OCI-LY1 (cell line): Measurements from ENCODE around the gene ITIH3.
A peak's percentile ranks its signal among the peaks of the same experiment; 100 is the strongest.

Experiments
- H2AFZ ChIP-seq: fragments of 200-600 bp; sonication (generic), shearing (Covaris generic); 2 replicates; pipeline ENCODE4 v1.6.0; 2014; ENCODE audit warnings: antibody characterized with exemption, mild to moderate bottlenecking, low read length
- H3F3A ChIP-seq: fragments of 200-600 bp; sonication (generic), shearing (Covaris generic); 2 replicates; pipeline ENCODE4 v1.6.0; 2014; ENCODE audit warnings: mild to moderate bottlenecking, antibody characterized with exemption, low read length, moderate library complexity; ENCODE audit not compliant: insufficient read depth
- H3K27ac ChIP-seq: fragments of 200-600 bp; sonication (generic); 2 replicates; pipeline ENCODE4 v1.5.1; 2014; ENCODE audit warnings: low read length, mixed run types, mild to moderate bottlenecking, low read depth; ENCODE audit not compliant: poor library complexity, severe bottlenecking
- H3K27me3 ChIP-seq: fragments of 200-600 bp; sonication (generic); 2 replicates; pipeline ENCODE4 v1.6.0; 2014; ENCODE audit warnings: antibody characterized with exemption, mild to moderate bottlenecking, low read length, moderate library complexity; ENCODE audit not compliant: insufficient read depth
- H3K36me3 ChIP-seq: fragments of 200-600 bp; sonication (generic); 2 replicates; pipeline ENCODE4 v1.6.1; 2014; ENCODE audit warnings: mild to moderate bottlenecking, antibody characterized with exemption, low read length, moderate library complexity, mixed read lengths; ENCODE audit not compliant: insufficient read depth
- H3K4me1 ChIP-seq: fragments of 200-600 bp; sonication (generic); 2 replicates; pipeline ENCODE4 v1.5.1; 2014; ENCODE audit warnings: mild to moderate bottlenecking, low read length, moderate library complexity; ENCODE audit not compliant: insufficient read depth, severe bottlenecking
- H3K4me2 ChIP-seq: fragments of 200-600 bp; sonication (generic), shearing (Covaris generic); 2 replicates; pipeline ENCODE4 v1.6.1; 2014; ENCODE audit warnings: low read length
- H3K4me3 ChIP-seq: fragments of 200-600 bp; sonication (generic); 2 replicates; pipeline ENCODE4 v1.5.1; 2014; ENCODE audit warnings: low read length, low read depth, mild to moderate bottlenecking, mixed read lengths; ENCODE audit not compliant: poor library complexity, severe bottlenecking
- H3K79me2 ChIP-seq: fragments of 200-600 bp; shearing (Covaris generic); 2 replicates; pipeline ENCODE4 v1.6.1; 2016; ENCODE audit warnings: mixed run types, low read length, mixed read lengths; ENCODE audit not compliant: insufficient read depth
- H3K9ac ChIP-seq: fragments of 200-600 bp; sonication (generic), shearing (Covaris generic); 2 replicates; pipeline ENCODE4 v1.6.1; 2014; ENCODE audit warnings: mild to moderate bottlenecking, low read length, mixed read lengths
- H3K9me2 ChIP-seq: fragments of 200-600 bp; sonication (generic), shearing (Covaris generic); 2 replicates; pipeline ENCODE4 v1.6.1; 2014; ENCODE audit warnings: low read depth, mild to moderate bottlenecking, low read length, mixed read lengths
- H3K9me3 ChIP-seq: fragments of 200-600 bp; shearing (Covaris generic); 2 replicates; pipeline ENCODE4 v1.6.1; 2014; ENCODE audit warnings: low read length, mixed read lengths
- H4K20me1 ChIP-seq: fragments of 200-600 bp; sonication (generic), shearing (Covaris generic); 2 replicates; pipeline ENCODE4 v1.6.0; 2016; ENCODE audit warnings: mild to moderate bottlenecking, low read length; ENCODE audit not compliant: insufficient read depth
- EZH2 ChIP-seq: fragments of 200-600 bp; sonication (generic), shearing (Covaris generic); IDR thresholded peaks from 2 replicates; pipeline ENCODE4 v1.8.0; 2017; ENCODE audit warnings: borderline replicate concordance, mixed run types, mild to moderate bottlenecking, antibody characterized with exemption, low read length, moderate library complexity, mixed read lengths
- TF ChIP-seq, protein P1 (sequence below): fragments of 200-600 bp; sonication (generic), shearing (Covaris generic); IDR thresholded peaks from 2 replicates; pipeline ENCODE4 v1.5.1; 2017; ENCODE audit warnings: mild to moderate bottlenecking, antibody characterized with exemption, low read length, moderate library complexity, mixed read lengths

Gene ITIH3

DNA sequence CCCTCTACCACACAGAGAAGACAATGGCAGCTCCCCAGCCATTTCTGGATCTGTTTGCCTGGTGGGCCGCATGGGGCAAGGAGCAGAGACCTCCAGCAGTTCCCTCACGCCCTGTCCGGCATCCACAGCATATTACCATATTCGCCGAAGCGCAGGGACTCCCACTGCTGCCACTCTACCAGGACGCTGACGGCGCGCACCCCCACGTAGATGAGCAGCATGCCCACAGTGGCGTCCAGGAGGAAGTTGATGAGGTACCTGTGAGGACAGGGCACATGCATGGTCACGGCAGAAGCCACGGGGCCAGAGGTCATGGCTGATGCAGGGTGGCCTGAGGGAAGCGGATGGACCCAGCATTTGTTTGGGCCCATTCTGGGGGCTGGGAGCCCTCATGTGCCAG is 55.1 kb downstream of the ITIH3 start:
- no peaks in the 10 kb centered on the region for H3K9me2 ChIP-seq
- H4K20me1 ChIP-seq = no peaks in the 10 kb centered on the region
- peaks cover 29% of the 10 kb centered on the region; the same call in 1 of the 2 replicates for H3K36me3 ChIP-seq
- H3K4me1 ChIP-seq = no peaks in the 10 kb centered on the region
- TF ChIP-seq, protein P1, sequence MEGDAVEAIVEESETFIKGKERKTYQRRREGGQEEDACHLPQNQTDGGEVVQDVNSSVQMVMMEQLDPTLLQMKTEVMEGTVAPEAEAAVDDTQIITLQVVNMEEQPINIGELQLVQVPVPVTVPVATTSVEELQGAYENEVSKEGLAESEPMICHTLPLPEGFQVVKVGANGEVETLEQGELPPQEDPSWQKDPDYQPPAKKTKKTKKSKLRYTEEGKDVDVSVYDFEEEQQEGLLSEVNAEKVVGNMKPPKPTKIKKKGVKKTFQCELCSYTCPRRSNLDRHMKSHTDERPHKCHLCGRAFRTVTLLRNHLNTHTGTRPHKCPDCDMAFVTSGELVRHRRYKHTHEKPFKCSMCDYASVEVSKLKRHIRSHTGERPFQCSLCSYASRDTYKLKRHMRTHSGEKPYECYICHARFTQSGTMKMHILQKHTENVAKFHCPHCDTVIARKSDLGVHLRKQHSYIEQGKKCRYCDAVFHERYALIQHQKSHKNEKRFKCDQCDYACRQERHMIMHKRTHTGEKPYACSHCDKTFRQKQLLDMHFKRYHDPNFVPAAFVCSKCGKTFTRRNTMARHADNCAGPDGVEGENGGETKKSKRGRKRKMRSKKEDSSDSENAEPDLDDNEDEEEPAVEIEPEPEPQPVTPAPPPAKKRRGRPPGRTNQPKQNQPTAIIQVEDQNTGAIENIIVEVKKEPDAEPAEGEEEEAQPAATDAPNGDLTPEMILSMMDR = no peak
- no peak overlapping the region for H2AFZ ChIP-seq
- H3F3A ChIP-seq = no peaks in the 10 kb centered on the region
- no peak overlapping the region for H3K4me3 ChIP-seq
- no peaks in the 10 kb centered on the region for H3K27me3 ChIP-seq
- no peak overlapping the region for H3K27ac ChIP-seq
- no peaks in the 10 kb centered on the region for H3K9me3 ChIP-seq
- H3K4me2 ChIP-seq = no peak overlapping the region
- H3K9ac ChIP-seq = no peak overlapping the region
- H3K79me2 ChIP-seq = no peaks in the 10 kb centered on the region

DNA sequence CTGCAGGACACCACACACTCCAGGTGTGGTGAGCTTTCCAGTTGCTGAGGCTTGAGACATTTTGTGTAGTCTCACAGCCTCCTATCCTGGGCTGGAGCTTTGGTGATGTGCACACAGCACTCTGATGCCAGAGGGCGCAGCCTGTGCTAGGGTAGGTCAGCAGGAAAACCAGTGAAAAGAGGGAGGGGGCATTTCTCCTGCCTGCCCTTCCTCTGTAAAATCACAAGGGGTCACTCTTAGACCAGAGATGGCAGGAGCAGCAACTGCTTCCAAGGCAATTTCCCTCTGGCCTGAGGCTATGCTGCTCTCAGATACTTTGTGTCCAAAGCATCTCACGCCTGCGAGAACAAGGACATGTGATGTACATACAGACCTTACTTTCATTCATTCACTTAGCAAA is 56.8 kb downstream of the ITIH3 start:
- no peak overlapping the region for H3K4me3 ChIP-seq
- H3F3A ChIP-seq = no peaks in the 10 kb centered on the region
- H3K36me3 ChIP-seq = peaks cover 34% of the 10 kb centered on the region; the same call in 1 of the 2 replicates
- H3K79me2 ChIP-seq = no peaks in the 10 kb centered on the region
- no peaks in the 10 kb centered on the region for H3K27me3 ChIP-seq
- no peak overlapping the region for H3K4me2 ChIP-seq
- H4K20me1 ChIP-seq = no peaks in the 10 kb centered on the region
- no peak overlapping the region for H3K27ac ChIP-seq
- no peak overlapping the region for H3K9ac ChIP-seq
- H2AFZ ChIP-seq = no peak overlapping the region
- no peaks in the 10 kb centered on the region for H3K9me2 ChIP-seq
- no peaks in the 10 kb centered on the region for H3K9me3 ChIP-seq
- H3K4me1 ChIP-seq = no peaks in the 10 kb centered on the region
- no peak for TF ChIP-seq EZH2
- TF ChIP-seq, protein P1 = peak; percentile 77

DNA sequence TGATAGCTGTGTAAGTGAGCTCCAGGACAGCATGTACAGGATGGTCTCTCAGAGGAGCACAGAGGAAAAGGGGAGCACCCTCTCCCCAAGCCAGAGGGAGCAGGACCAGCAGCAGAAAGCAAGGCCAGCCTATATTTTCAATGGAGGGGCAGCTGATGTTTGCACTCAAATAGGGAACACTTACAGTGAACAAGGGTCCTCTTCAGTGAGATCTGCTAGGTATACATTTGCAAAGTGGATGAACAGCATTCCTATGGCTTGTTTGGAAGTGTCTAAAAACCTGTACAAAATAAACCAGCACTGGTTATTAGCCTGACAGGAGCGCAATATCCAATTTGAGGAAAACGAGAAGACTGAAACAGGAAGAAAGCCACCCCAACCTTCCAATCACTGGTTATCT is 57.8 kb downstream of the ITIH3 start:
- H3F3A ChIP-seq = no peaks in the 10 kb centered on the region
- no peak overlapping the region for H3K27ac ChIP-seq
- no peaks in the 10 kb centered on the region for H3K79me2 ChIP-seq
- no peaks in the 10 kb centered on the region for H3K9me3 ChIP-seq
- H4K20me1 ChIP-seq = no peaks in the 10 kb centered on the region
- no peak overlapping the region for H2AFZ ChIP-seq
- peaks cover 34% of the 10 kb centered on the region; the same call in 1 of the 2 replicates for H3K36me3 ChIP-seq
- H3K4me3 ChIP-seq = no peak overlapping the region
- H3K9me2 ChIP-seq = no peaks in the 10 kb centered on the region
- no peak overlapping the region for H3K9ac ChIP-seq
- no peak for TF ChIP-seq EZH2
- TF ChIP-seq, protein P1 = no peak
- H3K27me3 ChIP-seq = no peaks in the 10 kb centered on the region
- H3K4me2 ChIP-seq = no peak overlapping the region
- H3K4me1 ChIP-seq = no peaks in the 10 kb centered on the region
